ENCODE data around the gene CELF2. TPM values are rescaled to one million over a fixed set of nuclear protein-coding genes. Genes with fewer than 3 reads are reported as not detected.

CELF2 gene
- total RNA-seq, 1 donor from 2014 or later, result 193 TPM

DNA sequence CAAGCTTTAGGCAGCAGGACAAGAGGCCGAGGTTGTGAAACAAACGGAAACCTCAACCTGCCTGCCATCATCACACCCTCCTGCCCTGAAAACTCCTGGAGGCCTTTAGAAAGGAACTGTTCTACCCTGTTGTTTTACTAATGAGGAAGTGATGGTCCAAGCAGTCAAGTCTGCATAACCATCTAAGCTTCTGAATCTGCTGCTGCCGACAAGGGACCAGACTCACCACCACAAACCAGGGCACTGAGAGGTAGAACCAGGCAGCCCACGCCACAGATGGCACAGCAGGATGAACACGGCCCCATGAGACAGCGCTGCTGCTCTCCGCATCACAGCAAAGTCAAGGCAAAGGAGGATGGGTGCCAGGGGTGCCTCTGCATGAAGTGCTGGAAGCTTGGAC lies 209.4 kb downstream of the CELF2 start:
- DNase-seq, result peak; percentile 30

DNA sequence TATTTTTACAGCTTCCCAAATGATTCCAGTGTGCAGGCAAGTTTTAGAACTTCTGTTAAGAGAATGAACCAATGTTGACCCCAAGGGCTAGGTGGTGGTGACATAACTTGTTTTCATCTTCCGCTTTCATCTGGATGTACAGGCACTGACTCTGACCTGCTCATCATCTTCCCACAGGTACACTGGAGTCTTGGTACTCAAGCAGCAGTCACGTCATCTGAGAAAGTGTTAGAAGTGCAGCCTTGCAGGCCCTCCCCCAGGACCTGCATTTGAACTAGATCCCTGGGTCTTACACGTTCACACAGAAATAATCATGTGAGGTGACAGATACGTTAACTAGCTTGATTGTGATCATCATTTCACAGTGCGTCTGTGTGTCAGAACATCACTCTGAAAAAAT lies 212.2 kb downstream of the CELF2 start:
- no peak for DNase-seq

DNA sequence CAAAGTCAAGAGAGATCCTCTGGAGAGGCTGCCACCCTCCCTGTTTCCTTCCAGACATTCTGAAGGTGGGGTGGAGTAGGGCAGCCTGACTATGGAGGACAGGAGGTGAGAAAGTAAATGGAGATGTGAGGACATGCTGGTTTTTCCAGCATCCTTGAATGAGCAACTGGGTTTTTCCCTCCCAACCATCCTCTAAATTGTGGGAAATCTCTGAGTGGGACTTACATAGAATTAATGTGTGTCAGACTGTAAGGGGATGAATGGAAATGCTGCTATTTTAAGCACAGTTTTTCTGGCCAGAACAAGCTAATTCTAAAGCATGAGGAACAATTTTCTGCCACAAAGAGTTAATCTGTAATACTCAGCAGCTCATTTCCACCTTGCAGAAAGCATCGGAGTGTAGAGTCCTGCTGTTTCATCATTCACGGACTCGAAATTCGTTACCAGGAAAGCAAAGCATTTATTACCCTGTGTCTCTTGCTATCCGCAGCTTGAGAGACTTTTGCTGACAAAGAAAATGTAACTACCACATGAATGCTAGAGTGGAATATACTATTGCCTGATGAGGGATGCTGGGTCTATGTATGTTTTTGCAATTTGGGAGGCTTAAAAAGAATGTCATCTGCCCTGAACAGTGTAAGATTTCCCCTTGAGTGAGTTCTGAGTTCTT lies 213.0 kb downstream of the CELF2 start:
- no peak for DNase-seq

DNA sequence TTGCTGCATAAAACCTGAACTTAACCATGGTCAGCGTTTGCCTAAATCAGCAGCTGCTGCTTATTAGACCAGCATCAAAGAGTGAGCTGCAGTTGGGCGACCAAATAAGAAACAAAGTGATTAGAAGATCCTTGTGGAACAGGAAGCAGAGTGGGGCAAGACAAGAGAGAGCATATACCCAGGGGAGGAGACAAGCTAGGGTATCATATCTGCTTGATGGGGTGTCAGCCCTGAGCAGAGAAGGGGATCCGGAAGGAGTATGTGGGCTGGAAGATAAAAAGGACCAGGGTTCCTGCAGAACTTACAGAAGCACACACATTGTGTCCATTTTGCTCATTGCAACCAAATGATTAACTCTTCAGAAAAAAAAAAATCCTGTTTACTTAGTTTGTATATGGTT lies 213.6 kb downstream of the CELF2 start:
- no peak for DNase-seq

DNA sequence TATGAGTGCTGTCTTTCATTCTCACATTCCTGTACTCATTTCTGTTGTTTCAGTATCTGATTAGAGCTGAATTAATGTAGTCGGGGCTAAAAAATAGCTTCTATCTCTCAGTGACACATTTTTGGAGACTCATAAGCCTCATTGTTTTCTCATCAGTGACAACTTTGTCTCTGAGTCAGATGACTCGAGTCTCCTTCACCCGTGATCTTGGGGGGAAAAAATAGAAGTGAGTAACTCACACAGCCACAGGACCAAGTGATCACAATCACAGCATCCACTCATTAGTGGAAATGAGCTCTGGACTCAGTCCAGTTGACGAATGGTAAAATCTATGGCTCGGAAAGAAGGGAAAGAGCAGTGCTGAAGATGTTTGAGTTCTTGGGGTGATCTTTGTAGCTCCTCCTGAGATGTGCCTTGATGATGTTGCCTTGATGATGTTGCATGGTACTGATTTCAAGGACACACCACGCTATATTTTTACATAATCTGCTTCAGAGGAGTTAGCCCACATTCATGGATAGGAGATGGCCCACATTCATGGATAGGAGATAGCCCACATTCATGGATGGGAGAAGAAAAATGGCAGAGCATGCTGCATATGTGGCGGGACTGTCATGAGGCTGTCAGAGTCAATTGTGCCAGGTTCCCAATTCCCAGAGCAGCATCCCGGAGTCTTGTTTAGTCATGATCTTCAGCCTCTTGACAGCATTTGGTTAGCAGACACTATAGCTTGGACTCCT lies 214.7 kb downstream of the CELF2 start:
- no peak for DNase-seq

DNA sequence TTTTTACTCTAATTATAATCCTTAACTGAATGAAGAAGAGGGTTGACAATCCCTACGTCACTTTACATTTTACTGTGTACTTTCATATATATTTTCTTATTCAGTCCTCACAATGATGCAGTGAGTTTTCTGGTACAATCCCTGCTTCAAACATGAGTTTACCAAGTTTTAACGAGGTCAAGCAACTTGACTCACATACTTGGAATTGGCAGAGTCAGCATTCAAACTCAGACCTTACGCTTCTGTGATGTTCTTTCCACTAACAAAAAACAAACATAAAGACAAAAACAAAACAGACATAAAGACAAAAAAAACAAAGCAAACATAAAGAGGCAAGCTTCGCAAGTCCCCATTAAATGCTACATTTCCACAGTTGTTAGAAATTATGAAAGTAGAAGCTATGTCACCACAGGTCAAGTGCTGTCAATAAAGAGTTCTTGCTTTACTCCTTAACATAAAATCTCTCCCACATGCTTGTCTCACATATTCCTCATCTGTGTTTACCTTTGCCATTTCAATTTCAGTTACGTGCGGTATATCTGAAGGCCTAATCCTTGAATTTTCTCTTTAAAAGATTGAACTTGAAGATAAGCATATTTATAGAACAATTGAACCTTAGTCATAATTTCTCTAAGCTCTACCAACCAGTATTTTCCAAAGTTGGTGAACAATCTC lies 217.3 kb downstream of the CELF2 start:
- DNase-seq, result no peak

DNA sequence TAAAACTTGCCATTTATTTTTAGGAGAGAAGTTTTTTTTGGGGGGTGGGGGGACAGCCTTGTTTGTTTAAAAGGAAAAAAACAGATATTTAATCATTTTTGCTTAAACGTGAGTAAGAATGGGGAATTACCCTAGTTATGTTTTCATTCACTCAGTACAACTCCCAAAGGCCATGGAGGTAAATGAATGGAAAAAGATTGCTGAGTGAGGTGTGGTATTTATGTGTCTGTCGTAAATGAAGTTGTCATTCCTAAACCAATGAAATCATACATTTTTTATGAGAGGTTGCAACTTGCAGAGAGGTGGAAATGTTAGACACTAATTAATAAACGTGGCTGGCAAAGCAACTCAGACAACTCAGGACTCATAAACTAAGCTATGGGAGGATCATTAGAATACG lies 218.1 kb downstream of the CELF2 start:
- DNase-seq, result no peak

DNA sequence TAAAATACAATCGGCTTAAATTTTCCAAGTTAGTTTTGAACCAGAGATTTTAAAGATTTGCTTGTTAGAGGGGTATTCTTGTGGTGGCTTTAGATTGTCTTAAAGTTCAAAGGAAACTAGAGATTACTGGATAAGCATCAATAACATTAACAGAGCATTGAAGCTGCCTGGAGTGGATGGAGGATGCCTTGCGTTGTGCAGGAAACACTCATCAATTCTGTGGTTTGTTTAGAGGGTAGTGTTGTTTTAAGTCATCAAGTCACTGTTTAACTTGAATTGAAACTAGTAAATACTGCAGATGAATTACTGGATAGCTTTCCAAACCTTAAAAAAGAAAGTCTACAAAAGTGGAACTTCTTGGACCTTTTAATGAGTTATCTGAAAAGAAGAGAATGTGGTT lies 218.6 kb downstream of the CELF2 start:
- no peak for DNase-seq

DNA sequence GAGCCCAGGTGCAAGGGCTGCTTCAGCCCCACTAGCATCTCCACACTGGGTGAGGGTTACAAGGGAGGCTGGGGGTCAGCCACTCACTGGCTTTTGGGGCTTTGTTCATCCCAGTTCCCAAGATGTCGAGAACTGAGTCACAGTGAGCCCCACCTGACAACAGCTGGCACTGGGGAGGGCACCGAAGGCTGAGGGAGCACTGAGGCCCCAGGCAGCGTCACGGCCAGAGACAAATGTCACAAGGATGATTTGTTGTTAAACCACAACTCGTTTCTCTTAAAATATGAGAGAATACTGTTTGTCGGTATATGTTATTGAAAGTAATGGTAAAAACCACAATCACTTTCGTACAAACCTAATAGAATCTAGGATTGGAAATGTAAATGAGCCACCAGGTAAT lies 219.9 kb downstream of the CELF2 start:
- no peak for DNase-seq

DNA sequence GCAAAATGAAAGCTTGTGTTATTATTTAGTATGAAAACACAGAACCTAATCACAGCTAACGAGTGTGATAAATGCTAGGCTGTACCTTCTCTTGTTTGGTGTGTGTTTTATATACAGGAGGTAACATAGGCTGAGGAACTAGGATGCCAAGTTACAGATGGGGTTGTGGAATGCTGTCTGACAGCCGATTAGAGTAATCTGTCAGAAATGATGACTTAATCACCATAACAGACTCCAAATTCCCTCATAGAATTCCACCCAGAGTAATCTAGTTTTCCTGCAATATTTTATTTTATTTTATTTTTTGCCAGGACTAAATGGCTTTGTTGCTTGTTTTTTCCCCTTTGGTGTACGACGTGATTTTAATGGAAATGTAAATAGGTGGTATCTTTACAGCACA lies 221.2 kb downstream of the CELF2 start:
- DNase-seq, result no peak

DNA sequence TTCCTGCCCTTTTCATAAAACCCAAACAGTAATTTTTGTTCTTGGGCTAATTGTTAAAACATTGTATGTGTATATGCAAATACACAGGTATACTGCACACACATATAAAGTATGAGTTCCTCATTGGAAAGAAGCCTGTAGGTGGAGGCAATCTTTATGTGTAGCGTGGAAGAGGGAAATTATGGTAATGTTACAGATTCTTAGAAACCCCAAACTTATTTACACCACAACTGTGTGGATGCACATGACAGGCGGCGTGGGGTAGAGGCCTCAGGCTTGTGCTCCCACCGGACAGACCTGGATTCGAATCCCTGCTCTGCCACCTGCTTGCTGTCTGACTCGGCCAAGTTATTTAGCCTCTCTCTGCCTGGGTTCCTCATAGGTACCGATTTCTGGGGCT lies 223.0 kb downstream of the CELF2 start:
- DNase-seq, result no peak

DNA sequence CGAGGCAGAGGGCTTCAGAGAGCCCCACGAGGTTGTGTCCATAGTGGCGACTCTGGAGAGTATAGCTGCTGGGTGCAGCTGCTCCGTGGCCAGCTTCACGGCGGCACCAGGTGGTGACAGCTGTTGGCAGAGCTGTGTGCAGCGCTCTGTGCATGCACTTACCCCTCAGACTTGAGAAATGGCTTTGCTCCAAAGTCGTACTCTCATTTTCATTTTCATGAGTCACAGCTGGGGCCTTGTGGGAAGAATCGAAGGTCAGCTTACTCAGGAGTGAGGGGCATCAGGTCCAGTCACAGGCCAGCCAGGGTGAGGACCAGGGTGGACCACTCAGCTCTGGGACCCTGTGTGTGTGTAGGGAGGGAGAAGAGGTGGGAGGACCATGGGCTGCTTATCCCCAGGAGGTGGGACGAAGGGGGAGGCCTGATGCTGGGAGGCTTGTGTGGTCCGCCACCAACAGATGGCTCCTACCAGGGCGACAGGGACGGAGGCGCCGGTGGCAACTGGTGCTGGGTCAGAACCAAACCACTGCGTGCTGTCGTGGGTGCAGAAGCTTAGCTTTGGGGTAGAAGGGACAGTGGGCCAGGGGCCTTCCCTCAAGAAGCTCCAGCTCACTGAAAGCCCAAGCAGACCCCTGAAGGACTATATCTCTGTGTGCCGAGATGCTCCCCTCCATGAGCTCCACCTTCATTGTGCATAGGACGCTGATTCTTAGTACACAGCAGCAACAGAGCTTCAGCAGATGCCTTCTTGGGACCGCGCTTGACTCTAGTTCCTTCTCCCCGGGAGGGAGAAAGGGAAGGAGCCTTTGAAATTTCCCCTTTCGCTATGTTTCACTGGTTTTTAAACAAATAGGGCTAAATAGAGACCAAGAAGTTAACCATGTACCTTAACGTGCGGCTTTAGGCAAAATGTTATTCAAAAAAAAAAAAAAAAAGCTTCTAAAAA lies 225.0 kb downstream of the CELF2 start:
- no peak for DNase-seq

DNA sequence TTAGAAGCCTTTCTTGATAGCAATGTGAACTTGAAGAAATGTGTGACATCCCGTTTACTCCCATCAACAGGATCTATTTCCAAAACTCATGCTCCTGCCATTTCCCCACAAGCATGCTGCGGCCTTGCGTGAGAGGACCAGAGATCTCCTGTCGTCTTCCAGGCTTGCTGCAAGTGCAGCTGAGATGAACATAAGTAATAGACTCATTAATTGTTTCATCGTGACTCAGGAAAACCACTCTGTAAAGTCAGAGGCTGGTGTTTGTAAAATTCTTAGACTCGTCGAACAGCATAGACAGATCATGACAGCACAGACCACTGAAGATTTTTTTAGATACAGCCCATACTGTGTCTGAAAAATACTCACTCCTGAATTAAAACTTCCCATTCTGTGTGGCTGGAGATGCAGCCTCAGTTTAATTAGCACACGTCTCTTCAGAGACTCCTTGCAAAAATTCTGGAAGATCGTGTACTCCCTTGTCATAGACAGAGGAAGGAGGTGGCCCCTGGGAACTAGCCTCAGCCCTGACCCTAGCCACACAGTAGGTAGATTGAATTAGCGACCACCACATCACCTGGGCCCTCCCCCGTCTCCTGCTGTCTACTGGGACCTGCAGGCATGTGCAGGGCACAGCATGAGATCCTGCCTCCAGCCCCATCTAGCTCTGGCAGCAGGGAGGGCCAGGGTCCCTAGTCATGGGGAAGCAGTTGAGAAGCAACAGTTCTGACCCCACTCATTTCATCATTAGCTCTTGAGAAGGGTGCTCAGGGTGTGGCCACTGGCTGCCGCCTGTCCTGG lies 226.0 kb downstream of the CELF2 start:
- no peak for DNase-seq

DNA sequence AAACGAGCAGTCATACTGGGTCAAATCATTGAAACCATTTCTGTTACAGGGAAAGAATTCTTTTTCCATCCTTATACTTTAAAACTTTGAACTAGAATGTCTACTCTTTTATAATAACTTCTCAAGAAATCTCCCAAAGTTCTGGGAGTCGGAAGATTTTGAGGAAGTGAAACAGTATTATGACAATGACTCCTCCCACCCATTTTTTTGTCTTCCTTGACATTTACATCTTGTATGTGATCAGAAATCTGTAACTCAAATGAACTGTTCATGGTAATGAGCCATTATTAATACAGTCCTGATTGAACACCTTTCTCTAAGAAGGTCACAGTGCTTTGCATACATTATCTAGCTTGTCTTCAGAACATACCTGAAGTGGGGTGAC lies 227.4 kb downstream of the CELF2 start:
- DNase-seq, result no peak

DNA sequence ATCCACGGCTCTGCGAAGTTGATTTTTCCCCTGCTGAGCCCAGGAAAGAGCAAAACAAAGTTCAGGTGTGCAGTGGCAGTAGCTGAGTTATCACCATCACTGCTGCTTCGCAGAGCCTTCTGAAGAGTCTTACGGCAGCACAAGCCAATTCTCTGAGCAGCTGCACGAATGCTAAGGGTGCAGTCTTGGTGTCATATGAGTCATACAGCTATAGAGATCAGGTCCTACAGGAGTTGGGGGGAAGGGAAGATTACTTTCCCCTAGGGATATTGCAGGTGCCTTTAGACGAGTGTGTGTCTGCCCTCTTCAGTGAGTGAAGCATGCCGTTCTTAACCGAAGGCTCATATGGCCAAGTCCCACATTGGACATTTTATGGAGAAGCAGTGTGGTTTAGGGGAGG lies 227.8 kb downstream of the CELF2 start:
- no peak for DNase-seq

DNA sequence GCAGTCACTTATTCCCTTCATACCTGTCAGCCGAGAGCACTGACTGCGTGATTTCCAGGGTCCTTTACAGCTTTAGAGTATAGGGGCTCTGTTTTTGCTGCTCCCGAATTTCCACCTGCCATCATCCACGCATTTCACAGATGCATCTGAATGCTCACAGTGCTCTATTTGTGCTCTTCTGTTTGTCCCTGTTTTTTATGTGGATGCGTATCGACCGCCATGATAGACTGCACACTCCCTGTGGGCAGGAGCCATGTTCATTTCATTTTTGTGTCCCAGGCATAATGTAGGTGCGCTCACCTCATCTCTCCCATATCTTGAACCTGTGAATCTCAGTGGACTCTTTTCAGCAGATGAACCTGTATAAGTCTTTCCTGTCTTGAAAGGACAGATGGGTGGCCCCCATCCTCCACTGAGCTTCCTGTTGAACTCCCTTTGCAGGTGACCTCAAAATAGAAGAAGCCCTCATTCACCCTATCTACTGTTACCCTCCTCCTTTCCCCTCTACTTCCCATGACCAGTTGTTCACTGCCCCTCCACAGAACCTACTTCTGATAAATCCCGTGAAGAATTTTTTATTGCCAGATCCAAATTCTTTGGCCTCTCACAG lies 228.4 kb downstream of the CELF2 start:
- no peak for DNase-seq

DNA sequence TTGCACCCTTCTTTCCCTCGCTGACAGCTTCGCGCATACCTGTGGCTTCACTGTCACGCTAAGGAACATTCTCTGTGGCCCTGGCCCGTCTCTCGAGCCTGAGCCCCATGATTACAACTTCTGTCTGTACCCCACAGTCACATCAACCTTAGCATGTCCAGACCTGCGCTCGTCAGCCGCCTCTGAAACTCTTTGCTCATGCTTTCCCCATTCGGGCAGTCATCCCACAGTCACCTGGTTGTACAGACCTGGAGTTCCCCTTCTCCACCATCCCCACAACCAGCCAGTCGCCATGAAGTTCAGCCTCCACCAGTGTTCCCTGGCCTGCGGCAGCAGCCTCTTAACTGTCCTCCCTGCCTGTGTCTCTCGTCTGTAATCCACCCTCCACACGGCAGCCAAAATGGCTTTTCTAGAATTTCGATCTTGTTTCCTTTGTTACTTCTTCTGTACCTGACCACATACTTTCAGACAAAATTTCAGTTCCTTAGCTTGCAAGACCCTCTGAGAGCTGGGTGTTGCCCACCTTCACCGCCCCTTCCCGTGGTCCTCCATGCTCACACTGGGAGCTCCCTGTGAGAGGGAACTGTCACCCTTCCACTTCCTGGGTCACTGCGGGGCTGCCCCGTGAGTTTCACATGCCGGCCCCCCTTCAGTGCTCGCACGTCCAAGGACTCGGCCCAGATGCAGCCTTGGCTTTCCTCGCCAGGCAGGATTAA lies 229.2 kb downstream of the CELF2 start:
- no peak for DNase-seq

DNA sequence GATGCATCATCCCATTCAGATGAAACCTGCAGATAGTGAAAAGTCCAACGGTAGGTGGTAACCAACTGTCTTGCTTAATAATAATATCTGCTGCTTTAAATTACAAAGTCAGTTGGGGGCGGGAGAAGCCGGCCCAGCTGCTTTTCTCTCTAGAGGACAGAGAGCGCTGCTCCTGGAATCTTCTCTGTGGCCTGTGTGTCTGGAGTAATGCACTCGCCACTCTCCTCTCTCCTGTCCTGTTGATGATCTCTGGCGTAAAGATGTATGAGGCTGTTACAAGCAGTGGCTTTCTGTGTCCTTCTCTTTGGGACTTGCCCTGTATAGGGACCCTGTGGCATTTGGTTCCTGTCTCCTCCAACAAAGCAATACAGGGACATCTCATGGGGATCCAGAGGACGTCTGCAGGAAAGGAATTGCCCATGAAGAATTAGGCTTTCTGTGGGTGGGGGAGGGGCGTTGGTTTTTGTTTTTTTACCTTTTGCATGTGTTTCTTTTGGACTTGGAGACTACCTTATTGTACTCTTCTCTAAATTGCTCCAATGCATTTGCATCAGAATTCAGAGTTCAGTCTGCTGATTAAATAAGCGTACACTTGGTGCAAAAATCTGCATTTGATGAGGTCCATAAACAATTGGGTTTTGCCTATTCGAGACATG lies 231.6 kb downstream of the CELF2 start:
- no peak for DNase-seq

DNA sequence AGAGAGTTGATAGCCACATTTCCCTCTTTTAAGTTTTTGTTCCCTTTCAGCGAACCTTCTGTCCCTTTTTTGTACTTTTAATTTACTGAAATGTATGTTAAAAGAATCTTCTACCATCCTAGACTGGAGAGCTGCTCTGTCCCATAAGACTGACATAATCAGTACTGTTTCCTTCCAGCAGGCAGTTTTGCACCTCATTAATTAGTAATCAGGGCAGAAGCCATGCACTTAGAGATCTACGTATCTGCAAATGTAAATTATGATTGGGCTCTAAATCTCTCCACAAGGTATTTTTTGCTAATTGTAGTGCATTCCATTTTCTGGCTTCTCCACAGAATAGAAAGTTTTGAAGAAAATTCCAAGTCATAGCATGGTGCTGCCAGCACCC lies 232.1 kb downstream of the CELF2 start:
- DNase-seq, result no peak

DNA sequence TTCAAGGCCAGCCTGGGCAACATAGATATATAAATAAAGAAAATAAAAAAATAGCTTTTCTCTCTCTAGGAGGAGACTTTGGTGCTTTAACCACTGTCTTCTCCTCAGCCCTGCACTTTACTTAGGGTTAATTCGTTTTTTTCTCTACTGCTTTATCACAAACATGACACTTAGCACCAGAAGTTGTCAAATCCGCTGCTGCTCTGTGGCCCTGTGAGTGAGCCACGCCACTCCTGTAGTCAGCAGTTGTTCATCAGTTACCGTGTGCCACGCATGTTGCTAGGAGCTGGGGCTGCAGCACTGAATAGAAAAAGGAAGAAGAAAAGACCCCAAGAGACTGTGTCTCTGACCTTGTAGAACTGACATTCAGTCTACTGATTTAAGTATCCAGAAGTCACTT lies 232.6 kb downstream of the CELF2 start:
- DNase-seq, result no peak

Data from occipital lobe (tissue), 2 donors.